ENCODE results near the gene AFAP1. TPM values are rescaled to one million over a fixed set of nuclear protein-coding genes. Genes with fewer than 3 reads are reported as not detected.

AFAP1 gene
- total RNA-seq, 2 experiments from 2014 or later: 5.8 to 5.9 TPM

DNA sequence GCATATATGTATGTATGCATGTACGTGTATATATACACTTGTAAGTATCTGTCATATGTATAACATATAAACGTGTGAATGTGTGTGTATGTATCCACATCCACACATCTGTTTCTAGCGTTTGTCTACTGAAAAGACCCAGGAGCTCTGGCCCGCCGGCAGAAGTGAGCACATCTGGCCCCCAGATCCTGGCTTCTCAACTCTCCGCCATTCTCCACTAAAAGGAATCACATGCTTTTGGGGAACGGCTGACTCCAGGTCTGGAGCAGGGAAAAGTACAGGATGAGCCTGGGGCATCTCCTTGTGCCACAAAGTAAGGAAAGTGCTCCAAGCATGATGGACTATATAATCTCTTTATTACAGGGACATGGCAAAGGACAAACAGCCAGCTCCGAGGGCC lies 143.7 kb downstream of the AFAP1 start:
- no peak overlapping the region for H3K27ac Mint-ChIP-seq
- no peaks in the 10 kb centered on the region for H3K4me1 Mint-ChIP-seq
- ATAC-seq: no peak
- no peak for DNase-seq
- no peaks in the 10 kb centered on the region for H3K27me3 Mint-ChIP-seq
- CTCF ChIA-PET: interaction anchor here (2.9 kb wide), 1 partner anchor 9 kb away, joined by 14 read pairs; no protein-coding TSS in a partner anchor
- H3K9me3 Mint-ChIP-seq (ENCODE audit: low read depth): no peaks in the 10 kb centered on the region
- H3K4me3 Mint-ChIP-seq: no peak overlapping the region
- H3K36me3 Mint-ChIP-seq: no peaks in the 10 kb centered on the region

DNA sequence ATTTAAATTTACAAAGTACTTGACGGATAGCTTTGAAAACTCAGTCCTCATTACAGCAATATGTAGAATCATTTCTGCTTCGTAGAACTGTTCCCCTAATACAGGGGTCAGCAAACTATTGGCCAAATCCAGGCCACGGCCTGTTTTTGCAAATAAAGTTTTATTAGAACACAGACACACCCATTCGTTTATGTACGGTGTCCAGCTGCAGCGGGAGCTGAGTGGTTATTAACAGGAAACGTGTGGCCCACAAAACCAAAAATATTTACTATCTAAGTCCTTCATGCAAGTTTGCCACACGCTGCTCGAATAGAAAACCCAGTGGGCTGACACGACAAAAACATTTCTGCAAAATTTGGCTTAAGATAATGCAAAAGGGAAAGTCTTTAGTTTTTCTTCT lies 146.5 kb downstream of the AFAP1 start:
- ATAC-seq (no peak), DNase-seq (no peak)
- Mint-ChIP-seq H3K27me3 (no peaks in the 10 kb centered on the region), H3K4me3 (no peak overlapping the region), H3K27ac (no peak overlapping the region), H3K9me3 (ENCODE audit: low read depth) (no peaks in the 10 kb centered on the region), H3K4me1 (no peaks in the 10 kb centered on the region), H3K36me3 (no peaks in the 10 kb centered on the region)
- CTCF ChIA-PET: interaction anchor here (1.4 to 2.3 kb wide), 4 partner anchors 9 to 31 kb away, joined by 4 to 12 read pairs (median 7); no protein-coding TSS in a partner anchor

GRCh38 chr4:7792616-7793015 lies 147.0 kb downstream of the AFAP1 start:
- ATAC-seq (no peak), DNase-seq (no peak)
- H3K27ac Mint-ChIP-seq: no peak overlapping the region
- CTCF ChIA-PET: interaction anchor here (1.4 to 2.3 kb wide), 4 partner anchors 9 to 31 kb away, joined by 4 to 12 read pairs (median 7); no protein-coding TSS in a partner anchor
- H3K36me3 Mint-ChIP-seq: no peaks in the 10 kb centered on the region
- H3K9me3 Mint-ChIP-seq (ENCODE audit: low read depth): no peaks in the 10 kb centered on the region
- no peak overlapping the region for H3K4me3 Mint-ChIP-seq
- H3K27me3 Mint-ChIP-seq: no peaks in the 10 kb centered on the region
- no peaks in the 10 kb centered on the region for H3K4me1 Mint-ChIP-seq

DNA sequence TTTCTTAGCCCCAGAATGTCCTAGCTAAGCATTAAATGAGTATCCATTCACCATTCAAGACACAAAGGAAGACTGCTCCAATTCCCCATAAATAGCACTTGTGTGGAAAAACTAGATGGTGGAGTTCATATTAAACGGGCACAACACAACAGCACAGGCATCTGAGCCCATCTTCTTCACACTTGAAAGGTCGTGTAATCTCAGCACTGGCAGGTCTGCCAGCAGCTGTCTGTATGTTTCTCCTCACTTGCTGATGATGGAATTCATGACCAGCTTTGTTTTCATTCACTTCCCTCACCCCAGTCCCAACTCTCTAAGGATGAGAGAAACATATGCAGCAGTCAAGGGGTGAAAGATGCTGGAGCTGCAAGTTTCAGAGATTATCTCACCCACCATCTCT lies 148.7 kb downstream of the AFAP1 start:
- CTCF ChIA-PET: interaction anchor here (1.6 to 1.8 kb wide), 2 partner anchors 11 to 194 kb away, joined by 3 to 10 read pairs; no protein-coding TSS in a partner anchor
- no peak overlapping the region for H3K27ac Mint-ChIP-seq
- H3K4me1 Mint-ChIP-seq: no peaks in the 10 kb centered on the region
- DNase-seq: no peak
- no peaks in the 10 kb centered on the region for H3K9me3 Mint-ChIP-seq (ENCODE audit: low read depth)
- H3K36me3 Mint-ChIP-seq: no peaks in the 10 kb centered on the region
- H3K27me3 Mint-ChIP-seq: no peaks in the 10 kb centered on the region
- H3K4me3 Mint-ChIP-seq: no peak overlapping the region
- no peak for ATAC-seq

GRCh38 chr4:7790023-7790422 lies 149.6 kb downstream of the AFAP1 start:
- Mint-ChIP-seq H3K36me3 (no peaks in the 10 kb centered on the region), H3K9me3 (ENCODE audit: low read depth) (no peaks in the 10 kb centered on the region), H3K4me3 (no peak overlapping the region), H3K4me1 (no peaks in the 10 kb centered on the region), H3K27me3 (no peaks in the 10 kb centered on the region), H3K27ac (no peak overlapping the region)
- ATAC-seq: no peak
- CTCF ChIA-PET: interaction anchor here (1.6 to 1.8 kb wide), 2 partner anchors 12 to 195 kb away, joined by 3 to 10 read pairs; no protein-coding TSS in a partner anchor
- no peak for DNase-seq

DNA sequence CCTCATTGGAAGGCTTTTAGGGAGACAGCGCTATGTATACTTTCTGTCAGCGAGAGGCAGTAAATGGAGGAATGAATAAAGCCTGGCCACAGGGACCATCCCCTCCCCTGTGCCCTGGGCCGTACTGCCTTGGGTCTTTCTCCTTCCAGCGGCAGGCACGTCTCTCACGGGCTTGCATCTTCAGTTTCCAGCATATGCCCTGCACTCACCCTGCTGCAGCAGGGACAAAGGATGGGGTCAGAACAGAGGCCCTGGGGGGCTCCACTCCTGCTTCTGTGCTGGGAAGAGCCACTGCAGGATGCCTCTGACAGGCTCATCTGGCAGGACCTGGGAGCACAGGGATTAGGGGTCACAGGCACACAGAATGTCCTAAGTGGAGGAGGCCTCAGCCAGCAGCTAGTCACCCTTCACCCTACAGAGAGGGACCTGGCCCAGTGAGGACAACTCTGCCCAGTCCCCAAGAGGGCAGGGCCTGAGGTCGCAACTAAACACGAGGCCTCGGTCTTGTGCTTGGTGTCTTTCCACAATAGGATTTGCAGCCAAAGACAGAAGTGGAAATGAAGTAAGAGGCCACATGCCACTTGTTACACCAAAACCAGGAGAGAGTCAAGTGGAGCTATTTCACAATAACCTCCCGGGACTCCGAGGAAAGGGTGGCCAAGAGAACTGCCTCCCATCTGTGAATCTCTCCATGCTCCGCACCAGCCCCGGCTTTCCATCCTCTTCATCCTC lies 150.8 kb downstream of the AFAP1 start:
- CTCF ChIA-PET: no interaction called here
- Mint-ChIP-seq H3K9me3 (ENCODE audit: low read depth) (no peaks in the 10 kb centered on the region), H3K27ac (no peak overlapping the region), H3K36me3 (no peaks in the 10 kb centered on the region), H3K27me3 (no peaks in the 10 kb centered on the region), H3K4me1 (no peaks in the 10 kb centered on the region), H3K4me3 (no peak overlapping the region)
- ATAC-seq (no peak), DNase-seq (no peak)

DNA sequence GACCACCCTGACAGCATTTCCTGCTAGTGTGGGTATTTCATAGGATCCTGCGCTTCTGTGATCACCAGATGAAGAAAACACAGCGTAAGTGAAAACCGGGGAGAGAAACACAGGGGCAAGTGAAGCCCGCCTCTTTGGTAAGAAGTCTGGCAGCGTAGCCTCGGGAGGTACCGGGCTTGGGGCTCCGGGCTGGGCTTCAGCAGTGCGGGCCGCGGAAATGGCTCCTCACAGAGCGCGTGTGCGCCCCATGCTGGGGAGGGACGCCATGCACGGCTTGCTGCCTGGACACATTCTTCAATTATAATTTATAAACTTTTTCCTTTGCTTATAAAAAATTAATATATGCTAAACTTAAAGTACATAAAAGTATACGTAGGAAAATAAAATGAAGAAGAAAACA lies 151.5 kb downstream of the AFAP1 start:
- Mint-ChIP-seq H3K27ac (no peak overlapping the region), H3K27me3 (no peaks in the 10 kb centered on the region), H3K9me3 (ENCODE audit: low read depth) (no peaks in the 10 kb centered on the region), H3K36me3 (no peaks in the 10 kb centered on the region), H3K4me3 (no peak overlapping the region), H3K4me1 (no peaks in the 10 kb centered on the region)
- CTCF ChIA-PET: no interaction called here
- ATAC-seq: no peak
- DNase-seq: no peak

DNA sequence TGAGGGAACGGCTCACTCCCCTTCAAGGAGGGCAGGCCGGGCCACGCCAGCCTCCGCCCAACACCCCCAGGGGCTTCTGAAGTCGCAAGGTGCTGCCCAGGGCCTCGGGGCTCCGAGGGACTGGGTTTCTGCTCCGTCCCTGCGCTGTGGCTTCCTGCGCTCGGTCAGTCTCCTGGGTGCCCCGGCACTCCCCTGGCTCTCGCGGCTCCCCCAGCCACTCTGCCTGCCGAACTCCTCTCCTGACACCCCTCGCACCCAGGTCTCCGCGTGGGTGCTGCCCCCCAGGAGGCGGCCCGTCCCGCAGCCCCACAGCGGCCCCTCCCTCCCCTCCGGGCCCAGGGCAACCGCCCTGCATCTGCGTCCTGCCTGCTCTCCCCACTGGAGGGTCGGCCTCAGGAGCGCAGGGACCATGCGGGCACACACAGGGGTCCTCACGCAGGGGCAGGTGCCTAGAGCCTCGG lies 151.9 kb downstream of the AFAP1 start:
- ATAC-seq: no peak
- Mint-ChIP-seq H3K36me3 (no peaks in the 10 kb centered on the region), H3K4me1 (no peaks in the 10 kb centered on the region), H3K9me3 (ENCODE audit: low read depth) (no peaks in the 10 kb centered on the region), H3K4me3 (no peak overlapping the region), H3K27me3 (no peaks in the 10 kb centered on the region), H3K27ac (no peak overlapping the region)
- DNase-seq: no peak
- CTCF ChIA-PET: interaction anchor here (1.2 kb wide), 1 partner anchor 14 kb away, joined by 3 read pairs; no protein-coding TSS in a partner anchor

DNA sequence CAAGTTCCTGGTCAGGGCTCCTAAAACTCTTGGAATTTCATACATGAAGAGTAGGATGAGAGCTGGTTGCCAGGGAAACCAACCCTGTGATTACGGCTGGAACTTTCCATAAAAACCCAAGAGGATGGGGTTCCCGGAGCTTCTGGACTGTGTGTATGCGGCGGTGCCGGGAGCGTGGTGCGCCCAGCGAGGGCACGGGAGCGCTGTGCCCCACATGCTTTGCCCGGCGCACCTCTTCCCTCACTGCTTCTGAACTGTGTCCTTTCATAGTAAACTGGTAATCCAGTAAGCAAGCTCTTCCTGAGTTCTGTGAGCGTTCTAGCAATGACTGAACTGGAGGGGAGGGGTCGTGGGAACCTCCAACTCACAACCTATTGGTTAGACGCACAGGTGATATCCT lies 152.6 kb downstream of the AFAP1 start:
- H3K4me1 Mint-ChIP-seq: no peaks in the 10 kb centered on the region
- no peak overlapping the region for H3K4me3 Mint-ChIP-seq
- CTCF ChIA-PET: interaction anchor here (1.2 kb wide), 1 partner anchor 15 kb away, joined by 3 read pairs; no protein-coding TSS in a partner anchor

GRCh38 chr4:7786517-7786916 lies 153.1 kb downstream of the AFAP1 start:
- Mint-ChIP-seq H3K4me1 (peaks cover 1% of the 10 kb centered on the region), H3K4me3 (no peak overlapping the region), H3K36me3 (no peaks in the 10 kb centered on the region), H3K27ac (no peak overlapping the region), H3K27me3 (no peaks in the 10 kb centered on the region), H3K9me3 (ENCODE audit: low read depth) (no peaks in the 10 kb centered on the region)
- DNase-seq (no peak), ATAC-seq (no peak)
- CTCF ChIA-PET: interaction anchor here (1.2 kb wide), 1 partner anchor 16 kb away, joined by 3 read pairs; no protein-coding TSS in a partner anchor

More for the DNA sequence above, 152.6 kb downstream of the AFAP1 start:
- DNase-seq (no peak), ATAC-seq (no peak)
- Mint-ChIP-seq H3K36me3 (no peaks in the 10 kb centered on the region), H3K27me3 (no peaks in the 10 kb centered on the region), H3K27ac (no peak overlapping the region), H3K9me3 (ENCODE audit: low read depth) (no peaks in the 10 kb centered on the region)

GRCh38 chr4:7786040-7786439 lies 153.6 kb downstream of the AFAP1 start:
- H3K27ac Mint-ChIP-seq: no peak overlapping the region
- no peaks in the 10 kb centered on the region for H3K27me3 Mint-ChIP-seq
- ATAC-seq: no peak
- no peaks in the 10 kb centered on the region for H3K36me3 Mint-ChIP-seq
- CTCF ChIA-PET: no interaction called here
- no peaks in the 10 kb centered on the region for H3K9me3 Mint-ChIP-seq (ENCODE audit: low read depth)
- H3K4me3 Mint-ChIP-seq: no peak overlapping the region
- DNase-seq: no peak
- H3K4me1 Mint-ChIP-seq: peaks cover 6% of the 10 kb centered on the region

DNA sequence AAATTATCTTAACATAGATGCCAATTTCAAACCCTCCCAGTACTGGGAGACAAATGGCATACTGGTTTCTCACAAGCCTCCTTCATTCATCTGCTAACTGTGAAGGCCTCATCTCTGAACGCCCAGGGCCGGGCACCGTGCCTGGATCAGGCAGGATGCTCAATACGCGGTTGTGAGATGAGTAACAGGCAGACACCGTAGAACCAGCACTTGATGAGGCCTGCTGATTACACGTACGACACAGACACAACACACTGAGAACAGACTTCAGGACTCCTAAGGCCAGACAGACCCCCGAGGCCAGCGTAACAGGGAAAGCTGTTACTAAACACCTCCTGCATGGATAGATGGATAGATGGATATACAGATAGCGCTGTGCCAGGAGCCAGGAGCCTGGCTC lies 154.6 kb downstream of the AFAP1 start:
- H3K36me3 Mint-ChIP-seq: no peaks in the 10 kb centered on the region
- CTCF ChIA-PET: no interaction called here
- H3K4me1 Mint-ChIP-seq: peaks cover 6% of the 10 kb centered on the region
- no peak for ATAC-seq
- no peaks in the 10 kb centered on the region for H3K9me3 Mint-ChIP-seq (ENCODE audit: low read depth)
- H3K27me3 Mint-ChIP-seq: no peaks in the 10 kb centered on the region
- no peak overlapping the region for H3K27ac Mint-ChIP-seq
- no peak overlapping the region for H3K4me3 Mint-ChIP-seq
- DNase-seq: no peak

DNA sequence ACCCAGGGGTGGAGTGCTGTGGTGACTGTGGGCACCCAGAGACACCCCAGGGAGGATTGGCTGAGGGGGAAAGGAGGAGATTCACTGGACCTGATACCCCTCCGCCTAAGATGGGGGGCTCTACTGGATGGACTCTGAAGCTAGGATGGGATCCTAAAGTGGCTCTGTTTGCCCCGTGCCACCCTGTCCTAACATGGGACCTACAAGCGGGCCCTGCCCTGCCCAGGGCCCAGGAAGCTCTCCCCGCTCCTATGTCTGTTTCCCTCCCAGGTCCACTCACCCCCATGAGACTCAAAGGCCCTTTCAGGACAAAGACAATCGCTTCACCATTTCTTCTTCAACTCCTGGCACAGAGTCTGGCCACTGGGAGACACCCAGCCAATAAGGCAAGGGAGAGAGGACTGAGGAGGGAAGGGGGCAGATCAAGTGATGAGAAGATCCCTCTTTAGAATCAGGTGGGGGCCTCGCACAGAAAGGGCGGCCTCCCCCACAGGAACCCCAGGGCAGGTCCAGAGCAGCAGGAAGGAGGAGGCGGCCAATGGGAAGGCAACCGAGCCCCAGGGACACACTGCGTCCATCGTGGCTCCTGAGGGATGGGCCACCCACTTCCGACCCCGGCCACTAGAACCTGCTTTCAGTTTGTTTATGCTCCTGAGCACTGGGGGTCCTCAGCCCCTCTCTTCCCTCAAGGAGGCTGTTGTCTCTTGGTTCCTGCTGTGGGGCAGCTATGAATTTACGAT lies 155.4 kb downstream of the AFAP1 start:
- DNase-seq (no peak), ATAC-seq (no peak)
- Mint-ChIP-seq H3K36me3 (no peaks in the 10 kb centered on the region), H3K4me3 (no peak overlapping the region), H3K27ac (no peak overlapping the region), H3K4me1 (peaks cover 6% of the 10 kb centered on the region), H3K27me3 (no peaks in the 10 kb centered on the region), H3K9me3 (ENCODE audit: low read depth) (no peaks in the 10 kb centered on the region)
- CTCF ChIA-PET: interaction anchor here (0.9 kb wide), 1 partner anchor 18 kb away, joined by 3 read pairs; no protein-coding TSS in a partner anchor
